Measurements from ENCODE around the gene NXF1.
A peak's percentile ranks its signal among the peaks of the same experiment; 100 is the strongest.

NXF1 gene

GRCh38 chr11:62852523-62853188, 47.4 kb upstream of the NXF1 start:
- Histone ChIP-seq H3K4me1 (ENCODE audit: insufficient read depth, low read length, poor library complexity, severe bottlenecking) (peaks cover 35% of the 10 kb centered on the region), H3K9me2 (replicated peaks; ENCODE audit: low read depth, low read length) (no peaks in the 10 kb centered on the region), H2AFZ (ENCODE audit: low read length) (no peak overlapping the region), H3K4me2 (ENCODE audit: low read depth, low read length, poor library complexity, severe bottlenecking) (peak overlapping the region; percentile 98), H4K20me1 (ENCODE audit: insufficient read depth, low read length, poor library complexity, severe bottlenecking) (peaks cover 43% of the 10 kb centered on the region), H3K9me3 (ENCODE audit: insufficient read depth, low read depth, low read length) (no peaks in the 10 kb centered on the region), H3K36me3 (ENCODE audit: insufficient read depth, low read length) (peaks cover 40% of the 10 kb centered on the region), H3F3A (ENCODE audit: low read depth) (peaks cover 26% of the 10 kb centered on the region; the same call in 1 of the 2 replicates), H3K27me3 (ENCODE audit: insufficient read depth, low read length, poor library complexity, severe bottlenecking) (peaks cover 11% of the 10 kb centered on the region), H3K9ac (ENCODE audit: low read depth, low read length, poor library complexity, severe bottlenecking) (peak overlapping the region; percentile 99), H3K4me3 (ENCODE audit: low read length, poor library complexity, severe bottlenecking) (peak overlapping the region; percentile 90), H3K79me2 (ENCODE audit: insufficient read depth, low read length) (peaks cover 62% of the 10 kb centered on the region)
- TF ChIP-seq EZH2phosphoT487 (IDR thresholded peaks at IDR 0.05; ENCODE audit: borderline replicate concordance) (no peak), CTCF (conservative IDR thresholded peaks at IDR 0.05; ENCODE audit: low read length) (no peak)

- H3F3A ChIP-seq (ENCODE audit: low read depth) = peaks cover 26% of the 10 kb centered on the region; the same call in 1 of the 2 replicates
- TF ChIP-seq EZH2phosphoT487 (IDR thresholded peaks at IDR 0.05; ENCODE audit: borderline replicate concordance) (no peak), CTCF (conservative IDR thresholded peaks at IDR 0.05; ENCODE audit: low read length) (no peak)
- H3K36me3 ChIP-seq (ENCODE audit: insufficient read depth, low read length) = peaks cover 40% of the 10 kb centered on the region
- peaks cover 29% of the 10 kb centered on the region for H3K4me1 ChIP-seq (ENCODE audit: insufficient read depth, low read length, poor library complexity, severe bottlenecking)
- peak overlapping the region; percentile 99 for H3K9ac ChIP-seq (ENCODE audit: low read depth, low read length, poor library complexity, severe bottlenecking)
- H3K9me2 ChIP-seq (replicated peaks; ENCODE audit: low read depth, low read length) = no peaks in the 10 kb centered on the region
- H2AFZ ChIP-seq (ENCODE audit: low read length) = no peak overlapping the region
- H3K27me3 ChIP-seq (ENCODE audit: insufficient read depth, low read length, poor library complexity, severe bottlenecking) = peaks cover 11% of the 10 kb centered on the region
- H3K79me2 ChIP-seq (ENCODE audit: insufficient read depth, low read length) = peaks cover 55% of the 10 kb centered on the region
- no peaks in the 10 kb centered on the region for H3K9me3 ChIP-seq (ENCODE audit: insufficient read depth, low read depth, low read length)
- peak overlapping the region; percentile 98 for H3K4me2 ChIP-seq (ENCODE audit: low read depth, low read length, poor library complexity, severe bottlenecking)
- H4K20me1 ChIP-seq (ENCODE audit: insufficient read depth, low read length, poor library complexity, severe bottlenecking) = peaks cover 43% of the 10 kb centered on the region
- peak overlapping the region; percentile 90 for H3K4me3 ChIP-seq (ENCODE audit: low read length, poor library complexity, severe bottlenecking)
Measured at GRCh38 chr11:62851807-62852522, 46.7 kb upstream of the NXF1 start.

GRCh38 chr11:62850911-62851806, 45.9 kb upstream of the NXF1 start:
- H4K20me1 ChIP-seq (ENCODE audit: insufficient read depth, low read length, poor library complexity, severe bottlenecking) = peaks cover 43% of the 10 kb centered on the region

More at GRCh38 chr11:62850911-62851806, 45.9 kb upstream of the NXF1 start:
- H3K79me2 ChIP-seq (ENCODE audit: insufficient read depth, low read length) = peaks cover 47% of the 10 kb centered on the region
- no peak overlapping the region for H2AFZ ChIP-seq (ENCODE audit: low read length)
- peak overlapping the region; percentile 98 for H3K4me2 ChIP-seq (ENCODE audit: low read depth, low read length, poor library complexity, severe bottlenecking)
- H3K36me3 ChIP-seq (ENCODE audit: insufficient read depth, low read length) = peaks cover 40% of the 10 kb centered on the region
- peaks cover 26% of the 10 kb centered on the region; the same call in 1 of the 2 replicates for H3F3A ChIP-seq (ENCODE audit: low read depth)
- H3K9me3 ChIP-seq (ENCODE audit: insufficient read depth, low read depth, low read length) = no peaks in the 10 kb centered on the region
- peaks cover 25% of the 10 kb centered on the region for H3K4me1 ChIP-seq (ENCODE audit: insufficient read depth, low read length, poor library complexity, severe bottlenecking)
- no peaks in the 10 kb centered on the region for H3K9me2 ChIP-seq (replicated peaks; ENCODE audit: low read depth, low read length)
- no peak overlapping the region for H3K4me3 ChIP-seq (ENCODE audit: low read length, poor library complexity, severe bottlenecking)
- TF ChIP-seq CTCF (conservative IDR thresholded peaks at IDR 0.05; ENCODE audit: low read length) (no peak), EZH2phosphoT487 (IDR thresholded peaks at IDR 0.05; ENCODE audit: borderline replicate concordance) (no peak)
- H3K27me3 ChIP-seq (ENCODE audit: insufficient read depth, low read length, poor library complexity, severe bottlenecking) = peaks cover 11% of the 10 kb centered on the region
- peak overlapping the region; percentile 99 for H3K9ac ChIP-seq (ENCODE audit: low read depth, low read length, poor library complexity, severe bottlenecking)

Measured in Loucy (cell line).